K562 (cell line): ENCODE results near the gene APBA2. TPM values are rescaled to one million over a fixed set of nuclear protein-coding genes. Genes with fewer than 3 reads are reported as not detected.

Experiments
- ATAC-seq: fragments of 200-7000 bp; cut with Tn5 transposase; 3 replicates; pipeline ENCODE4 v1.9.1; 2020; ENCODE audit warnings: moderate library complexity
- BruUV-seq: library from RNA; stranded (reverse); fragments of 400-500 nt; replicated peaks from 2 replicates; lab custom pipeline; 2021; lab: Mats Ljungman, UMichigan
- CTCF ChIA-PET: fragments of 300-600 bp; formaldehyde crosslinking; extraction: SDS; loops from one replicate; lab custom pipeline; 2021; ENCODE audit warnings: low intra/inter-chr PET ratio; lab: Yijun Ruan, JAX
- POLR2A ChIA-PET: fragments of 300-600, 350-650 bp; sonication (Branson Sonifier 250); formaldehyde crosslinking; extraction: SDS; loops from one replicate; lab custom pipeline; 2021; ENCODE audit warnings: antibody characterized with exemption, inconsistent platforms; lab: Yijun Ruan, JAX
- DNase-seq, 4 experiments: peaks; one replicate each; pipeline versions ENCODE4 v3.0.0 to v3.0.0-alpha.2; 2011 to 2018; ENCODE audit warnings: low spot score in 3 of 4, mixed read lengths in 3 of 4; ENCODE audit errors: extremely low read depth in 1 of 4
- FAIRE-seq: peaks from 2 replicates; lab custom pipeline; 2011; peaks lifted over from hg19 to GRCh38; lab: Jason Lieb, UNC
- H2AFZ ChIP-seq: 2 replicates; pipeline ENCODE4 v1.6.0; 2011; ENCODE audit warnings: low read depth, low read length, control low read depth, inconsistent platforms
- H3K27ac ChIP-seq: fragments of 200-600 bp; 3 replicates; pipeline ENCODE4 v1.8.0; 2011; ENCODE audit warnings: low read depth, mild to moderate bottlenecking, control low read depth, inconsistent platforms, low read length, moderate library complexity, mixed read lengths; ENCODE audit errors: extremely low read depth
- H3K27me3 ChIP-seq, 2 experiments: fragments of 300-600 bp in 1 of 2; 2 replicates in 1 of 2; 3 replicates in 1 of 2; pipeline versions ENCODE4 v1.6.0 to v1.8.0; 2011; ENCODE audit warnings: inconsistent platforms in 2 of 2, low read length in 2 of 2, mild to moderate bottlenecking in 1 of 2, mixed read lengths in 1 of 2, moderate library complexity in 1 of 2; ENCODE audit not compliant: control insufficient read depth in 2 of 2, insufficient read depth in 2 of 2
- H3K36me3 ChIP-seq: fragments of 300-600 bp; 3 replicates; pipeline ENCODE4 v1.8.0; 2011; ENCODE audit warnings: mild to moderate bottlenecking, low read length, inconsistent platforms; ENCODE audit not compliant: control insufficient read depth, insufficient read depth
- H3K4me1 ChIP-seq, 2 experiments: fragments of 200-600 bp in 1 of 2; replicated peaks in 1 of 2; 2 replicates in 1 of 2; 3 replicates in 1 of 2; pipeline versions ENCODE4 v1.5.1 to v1.8.0; 2011; ENCODE audit warnings: inconsistent platforms in 2 of 2, low read length in 2 of 2, mild to moderate bottlenecking in 1 of 2, mixed read lengths in 1 of 2, moderate library complexity in 1 of 2; ENCODE audit not compliant: control insufficient read depth in 2 of 2, insufficient read depth in 2 of 2
- H3K4me2 ChIP-seq: 2 replicates; pipeline ENCODE4 v1.6.1; 2011; ENCODE audit warnings: low read length, control low read depth, inconsistent platforms, mixed read lengths; ENCODE audit not compliant: insufficient read depth
- H3K4me3 ChIP-seq: fragments of 200-600 bp; sonication (generic), shearing (Covaris generic); 2 replicates; pipeline ENCODE4 v1.5.1; 2016; ENCODE audit warnings: control low read depth, inconsistent platforms
- H3K79me2 ChIP-seq: fragments of 200-600 bp; 3 replicates; pipeline ENCODE4 v1.8.0; 2011; ENCODE audit warnings: low read length, inconsistent platforms; ENCODE audit not compliant: control insufficient read depth, insufficient read depth
- H3K9ac ChIP-seq, 2 experiments: 2 replicates each; pipeline versions ENCODE4 v1.6.0 to v1.6.1; 2011; ENCODE audit warnings: low read depth in 2 of 2, low read length in 2 of 2, control low read depth in 1 of 2, inconsistent platforms in 1 of 2, mild to moderate bottlenecking in 1 of 2, mixed read lengths in 1 of 2; ENCODE audit not compliant: insufficient read depth in 1 of 2
- H3K9me1 ChIP-seq: one replicate; pipeline ENCODE4 v1.6.0; 2011; ENCODE audit warnings: inconsistent platforms, mild to moderate bottlenecking, low read length, moderate library complexity; ENCODE audit not compliant: control insufficient read depth, insufficient read depth
- H3K9me3 ChIP-seq: replicated peaks from 2 replicates; pipeline ENCODE4 v1.5.1; 2011; ENCODE audit warnings: low read depth, low read length, inconsistent platforms; ENCODE audit not compliant: control insufficient read depth, insufficient read depth
- H4K20me1 ChIP-seq: replicated peaks from 2 replicates; pipeline ENCODE4 v1.6.1; 2011; ENCODE audit warnings: low read length, inconsistent platforms, mixed read lengths; ENCODE audit not compliant: control insufficient read depth, insufficient read depth
- BHLHE40 ChIP-seq: IDR thresholded peaks from 2 replicates; pipeline ENCODE4 v1.6.1; 2011; ENCODE audit warnings: low read length, improper control_type of control experiment
- DDX20 ChIP-seq: fragments of 450-650 bp; IDR thresholded peaks from 2 replicates; pipeline ENCODE4 v1.6.1; 2016; ENCODE audit warnings: missing genetic modification characterization, low read depth, mild to moderate bottlenecking, missing compliant biosample characterization, moderate library complexity
- EP300 ChIP-seq: IDR thresholded peaks from 2 replicates; pipeline ENCODE4 v1.6.1; 2012; ENCODE audit warnings: low read length, improper control_type of control experiment
- HNRNPUL1 ChIP-seq: fragments of 200-400 bp; formaldehyde crosslinking; IDR thresholded peaks from 2 replicates; pipeline ENCODE4 v1.6.1; 2017; ENCODE audit warnings: low read length
- JUNB ChIP-seq: fragments of 450-650 bp; formaldehyde crosslinking; conservative IDR thresholded peaks from 2 replicates; pipeline ENCODE4 v1.4.0; 2020; ENCODE audit warnings: mild to moderate bottlenecking
- MTA1 ChIP-seq: fragments of 450-650 bp; IDR thresholded peaks from 2 replicates; pipeline ENCODE4 v1.6.1; 2017; ENCODE audit warnings: borderline replicate concordance
- OTX1 ChIP-seq: fragments of 450-650 bp; formaldehyde crosslinking; IDR thresholded peaks from 2 replicates; pipeline ENCODE4 v1.4.0; 2022; ENCODE audit warnings: mild to moderate bottlenecking
- PHTF2 ChIP-seq: fragments of 250-450 bp; sonication (Bioruptor Pico); IDR thresholded peaks from 2 replicates; pipeline ENCODE4 v1.5.0; 2021; ENCODE audit warnings: mild to moderate bottlenecking
- RAD21 ChIP-seq, 2 experiments: fragments of 250-450 bp in 1 of 2; fragments of 450-650 bp in 1 of 2; sonication (Bioruptor Pico) in 1 of 2; formaldehyde crosslinking in 1 of 2; IDR thresholded peaks in 1 of 2; conservative IDR thresholded peaks in 1 of 2; 2 replicates each; pipeline versions ENCODE4 v1.4.0 to v1.8.0; 2020 to 2022; ENCODE audit warnings: mild to moderate bottlenecking in 2 of 2, moderate library complexity in 1 of 2
- ZNF274 ChIP-seq: IDR thresholded peaks from 2 replicates; pipeline ENCODE4 v1.6.1; 2011; ENCODE audit warnings: low read depth, mild to moderate bottlenecking, low read length, moderate library complexity, borderline replicate concordance
- WGBS: fragments of 100-300 bp; shearing (Covaris generic); methylation state at CpG from one replicate; pipeline ENCODE4 v1.1.6; 2016; ENCODE audit warnings: low coverage, mixed read lengths; ENCODE audit not compliant: insufficient coverage; ENCODE audit errors: missing lambda C conversion rate; 5-methylcytosine and 5-hydroxymethylcytosine counted together
- in situ Hi-C: fragments of 300-500 bp; cut with MboI; formaldehyde crosslinking; loops from 4 replicates; pipeline ENCODE4 v1.15.0; 2018; ENCODE audit warnings: inconsistent platforms, mixed read lengths
- intact Hi-C: fragments of 100-400 bp; cut with micrococcal nuclease; formaldehyde crosslinking; loops from 2 replicates; pipeline ENCODE4 v1.14.2; 2022
- polyA plus RNA-seq, 8 experiments: library from polyadenylated mRNA; depleted of rRNA in 4 of 8; stranded (reverse) in 5 of 8; unstranded in 3 of 8; fragments of >200 nt; fragmentation: Nextera tagmentation in 2 of 8; fragmentation: Illumina TruSeq in 1 of 8; extraction: Ambion mirVana in 2 of 8; extraction: Trizol in 1 of 8; gene quantifications; 2 replicates each; pipeline versions ENCODE4 v1.2.1 to v1.2.3, GENCODE V29; 2011 to 2014; ENCODE audit warnings: inconsistent platforms in 1 of 8, missing spikeins in 1 of 8
- total RNA-seq, 7 experiments: library from RNA; depleted of rRNA in 6 of 7; stranded (reverse); fragments of >200 nt in 6 of 7; fragmentation: Illumina TruSeq in 2 of 7; extraction: Trizol in 2 of 7; gene quantifications; 2 replicates each; pipeline versions ENCODE4 v1.2.1 to v1.2.3, GENCODE V29; 2011 to 2021; ENCODE audit warnings: low replicate concordance in 1 of 7
- TF ChIP-seq, protein P1 (sequence below): fragments of 450-650 bp; IDR thresholded peaks from 2 replicates; pipeline ENCODE4 v1.6.1; 2016; ENCODE audit warnings: mild to moderate bottlenecking
- TF ChIP-seq, protein P2 (sequence below): sonication (generic); formaldehyde crosslinking; IDR thresholded peaks from 2 replicates; pipeline ENCODE4 v1.9.0; 2022; ENCODE audit warnings: mild to moderate bottlenecking, missing genetic modification reagents
- TF ChIP-seq, protein P3 (sequence below): sonication (generic); formaldehyde crosslinking; IDR thresholded peaks from 2 replicates; pipeline ENCODE4 v1.8.0; 2022; ENCODE audit warnings: missing genetic modification reagents, mild to moderate bottlenecking, borderline replicate concordance

The APBA2 gene
- total and polyA plus RNA-seq, 9 of the 15 experiments (the other 6 are each of a cell fraction or from before 2014, with no cell fraction given), result 0.24 to 40.9 (median 25.2) TPM

- no peak overlapping the region for H2AFZ ChIP-seq
- DNase-seq (no peak), FAIRE-seq (no peak), ATAC-seq (no peak)
- H3K4me2 ChIP-seq, result no peak overlapping the region
- TF ChIP-seq HNRNPUL1 (no peak), JUNB (CRISPR knock-in tag) (no peak), BHLHE40 (no peak), PHTF2 (CRISPR knock-in tag) (no peak), MTA1 (no peak), DDX20 (tag) (no peak), RAD21 (CRISPR knock-in tag; conservative IDR thresholded peaks at IDR 0.05 in 1 of 2, IDR thresholded peaks at IDR 0.05 in 1 of 2) (no peak), OTX1 (no peak), EP300 (no peak), ZNF274 (no peak)
- TF ChIP-seq, protein P1, sequence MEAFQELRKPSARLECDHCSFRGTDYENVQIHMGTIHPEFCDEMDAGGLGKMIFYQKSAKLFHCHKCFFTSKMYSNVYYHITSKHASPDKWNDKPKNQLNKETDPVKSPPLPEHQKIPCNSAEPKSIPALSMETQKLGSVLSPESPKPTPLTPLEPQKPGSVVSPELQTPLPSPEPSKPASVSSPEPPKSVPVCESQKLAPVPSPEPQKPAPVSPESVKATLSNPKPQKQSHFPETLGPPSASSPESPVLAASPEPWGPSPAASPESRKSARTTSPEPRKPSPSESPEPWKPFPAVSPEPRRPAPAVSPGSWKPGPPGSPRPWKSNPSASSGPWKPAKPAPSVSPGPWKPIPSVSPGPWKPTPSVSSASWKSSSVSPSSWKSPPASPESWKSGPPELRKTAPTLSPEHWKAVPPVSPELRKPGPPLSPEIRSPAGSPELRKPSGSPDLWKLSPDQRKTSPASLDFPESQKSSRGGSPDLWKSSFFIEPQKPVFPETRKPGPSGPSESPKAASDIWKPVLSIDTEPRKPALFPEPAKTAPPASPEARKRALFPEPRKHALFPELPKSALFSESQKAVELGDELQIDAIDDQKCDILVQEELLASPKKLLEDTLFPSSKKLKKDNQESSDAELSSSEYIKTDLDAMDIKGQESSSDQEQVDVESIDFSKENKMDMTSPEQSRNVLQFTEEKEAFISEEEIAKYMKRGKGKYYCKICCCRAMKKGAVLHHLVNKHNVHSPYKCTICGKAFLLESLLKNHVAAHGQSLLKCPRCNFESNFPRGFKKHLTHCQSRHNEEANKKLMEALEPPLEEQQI, result no peak
- TF ChIP-seq, protein P2, sequence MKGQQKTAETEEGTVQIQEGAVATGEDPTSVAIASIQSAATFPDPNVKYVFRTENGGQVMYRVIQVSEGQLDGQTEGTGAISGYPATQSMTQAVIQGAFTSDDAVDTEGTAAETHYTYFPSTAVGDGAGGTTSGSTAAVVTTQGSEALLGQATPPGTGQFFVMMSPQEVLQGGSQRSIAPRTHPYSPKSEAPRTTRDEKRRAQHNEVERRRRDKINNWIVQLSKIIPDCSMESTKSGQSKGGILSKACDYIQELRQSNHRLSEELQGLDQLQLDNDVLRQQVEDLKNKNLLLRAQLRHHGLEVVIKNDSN (CRISPR knock-in tag), result no peak
- TF ChIP-seq, protein P3, sequence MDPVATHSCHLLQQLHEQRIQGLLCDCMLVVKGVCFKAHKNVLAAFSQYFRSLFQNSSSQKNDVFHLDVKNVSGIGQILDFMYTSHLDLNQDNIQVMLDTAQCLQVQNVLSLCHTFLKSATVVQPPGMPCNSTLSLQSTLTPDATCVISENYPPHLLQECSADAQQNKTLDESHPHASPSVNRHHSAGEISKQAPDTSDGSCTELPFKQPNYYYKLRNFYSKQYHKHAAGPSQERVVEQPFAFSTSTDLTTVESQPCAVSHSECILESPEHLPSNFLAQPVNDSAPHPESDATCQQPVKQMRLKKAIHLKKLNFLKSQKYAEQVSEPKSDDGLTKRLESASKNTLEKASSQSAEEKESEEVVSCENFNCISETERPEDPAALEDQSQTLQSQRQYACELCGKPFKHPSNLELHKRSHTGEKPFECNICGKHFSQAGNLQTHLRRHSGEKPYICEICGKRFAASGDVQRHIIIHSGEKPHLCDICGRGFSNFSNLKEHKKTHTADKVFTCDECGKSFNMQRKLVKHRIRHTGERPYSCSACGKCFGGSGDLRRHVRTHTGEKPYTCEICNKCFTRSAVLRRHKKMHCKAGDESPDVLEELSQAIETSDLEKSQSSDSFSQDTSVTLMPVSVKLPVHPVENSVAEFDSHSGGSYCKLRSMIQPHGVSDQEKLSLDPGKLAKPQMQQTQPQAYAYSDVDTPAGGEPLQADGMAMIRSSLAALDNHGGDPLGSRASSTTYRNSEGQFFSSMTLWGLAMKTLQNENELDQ (CRISPR knock-in tag), result no peak
- no peaks in the 10 kb centered on the region for H3K9me1 ChIP-seq
- H3K9ac ChIP-seq, result no peak overlapping the region
- H3K79me2 ChIP-seq, result no peaks in the 10 kb centered on the region; the same call in 2 of the 3 replicates
- in situ Hi-C loops, result no loop called here
- H3K27ac ChIP-seq, result no peak overlapping the region
- ChIA-PET CTCF (no interaction called here), POLR2A (no interaction called here)
- H3K36me3 ChIP-seq, result no peaks in the 10 kb centered on the region
- no peaks in the 10 kb centered on the region for H3K27me3 ChIP-seq
- BruUV-seq, result no TSS peak
- no peak overlapping the region for H3K4me3 ChIP-seq
- 0 out of 2 replicates have a peak, but pooled peaks cover 1% of the 10 kb centered on the region for H3K9me3 ChIP-seq
- H4K20me1 ChIP-seq, result no peaks in the 10 kb centered on the region
- H3K4me1 ChIP-seq, result peaks cover 0 to 4% of the 10 kb centered on the region in 2 experiments; a peak in 1 of 5 replicates
- 32% methylated on average over 3 of the region's 3 CpGs for WGBS
- intact Hi-C loops, result no loop called here
Observed at GRCh38 chr15:29034151-29034550, 148.4 kb downstream of the APBA2 start.
